Measurements from ENCODE around the gene RET.
A peak's percentile ranks its signal among the peaks of the same experiment; 100 is the strongest.
"Not testable (repeated sequence)": the region's sequence is repeated elsewhere in the genome, so short reads cannot be mapped to it uniquely, and the experiment has no call there.

RET gene

DNA sequence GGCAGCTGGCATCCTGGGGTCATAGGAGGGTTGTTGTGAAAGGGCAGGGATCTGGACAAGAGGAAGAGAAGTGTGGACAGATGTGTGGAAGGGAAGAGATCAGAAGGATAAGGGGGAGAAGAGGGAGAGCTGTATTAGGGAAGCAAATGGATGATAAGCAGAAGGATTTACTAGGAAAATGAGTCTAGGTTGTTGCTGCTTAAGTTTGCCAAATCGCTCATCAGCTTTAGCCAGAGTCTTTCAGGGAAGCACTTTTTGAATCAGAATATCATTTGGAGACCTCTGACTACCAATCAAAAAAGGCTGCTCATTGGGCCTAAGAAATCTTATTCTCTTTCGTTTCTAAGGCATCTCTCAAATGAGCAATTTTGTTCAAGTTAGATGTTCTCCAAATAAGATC is 58.8 kb downstream of the RET start:
- no peak for DNase-seq (ENCODE audit: low read depth)

DNA sequence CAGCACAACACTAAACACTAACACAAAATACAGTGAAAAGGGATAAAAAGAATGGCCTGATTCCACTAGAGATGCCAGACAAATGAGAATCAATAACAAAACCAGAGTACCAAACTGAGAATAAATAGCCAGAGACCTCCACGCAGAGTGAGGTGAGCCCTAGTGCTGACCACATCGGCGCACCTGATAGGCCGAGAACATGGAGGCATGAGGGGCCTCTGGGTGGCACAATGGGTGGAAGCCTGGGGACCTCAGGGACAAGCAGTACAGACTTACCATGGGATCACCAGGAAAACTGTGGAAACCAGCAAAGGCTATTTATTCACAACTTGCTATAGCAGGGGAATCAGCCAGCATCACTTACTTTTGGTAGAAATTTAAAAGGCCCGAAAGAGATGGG is 59.6 kb downstream of the RET start:
- no peak for DNase-seq (ENCODE audit: low read depth)

DNA sequence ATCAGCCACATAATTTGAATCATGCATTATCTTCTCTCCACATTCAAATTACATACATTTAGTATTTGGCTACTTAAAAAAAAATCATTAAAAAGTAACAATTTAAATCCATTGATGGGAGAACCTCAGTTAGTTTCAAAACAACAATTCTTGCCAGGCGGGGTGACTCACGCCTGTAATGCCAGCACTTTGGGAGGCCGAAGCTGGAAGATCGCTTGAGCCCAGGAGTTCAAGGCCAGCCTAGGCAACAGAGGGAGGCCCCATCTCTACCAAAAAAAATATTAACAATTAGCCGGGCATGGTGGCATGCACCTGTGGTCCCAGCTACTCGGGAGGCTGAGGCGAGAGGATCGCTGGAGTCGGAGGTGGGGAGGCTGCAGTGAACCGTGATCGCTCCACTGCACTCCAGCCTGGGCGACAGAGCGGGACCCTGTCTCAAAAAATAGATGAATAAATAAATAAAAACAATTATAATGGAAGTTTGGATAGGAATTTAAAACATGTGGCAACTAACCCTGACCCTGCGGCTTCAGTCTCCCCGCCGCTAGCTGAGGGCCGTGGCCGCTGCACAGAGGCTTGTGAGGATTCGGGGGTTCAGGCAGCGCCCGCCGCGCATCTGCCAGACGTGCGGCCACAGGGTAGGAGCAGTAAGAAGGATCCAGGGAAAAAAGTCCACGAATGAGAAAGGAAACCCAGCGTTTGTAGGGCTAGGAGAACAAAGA is 60.3 kb downstream of the RET start:
- no peak for DNase-seq (ENCODE audit: low read depth)

DNA sequence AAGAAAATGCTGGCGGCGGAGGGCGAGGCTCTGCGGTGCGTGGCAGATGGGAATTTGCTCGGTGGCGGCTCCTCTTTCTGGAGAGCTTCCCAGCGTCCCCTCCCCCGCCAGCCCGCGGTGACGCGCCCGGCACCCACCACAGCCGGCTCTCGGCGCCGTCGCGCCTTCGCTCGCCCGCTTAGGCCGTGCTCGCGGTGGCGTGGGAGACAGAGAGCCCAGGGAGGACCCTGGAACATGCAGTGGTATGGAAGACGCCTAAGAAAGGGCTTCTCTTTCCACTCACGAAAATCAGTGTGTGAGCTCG is 60.8 kb downstream of the RET start:
- DNase-seq (ENCODE audit: low read depth): no peak

DNA sequence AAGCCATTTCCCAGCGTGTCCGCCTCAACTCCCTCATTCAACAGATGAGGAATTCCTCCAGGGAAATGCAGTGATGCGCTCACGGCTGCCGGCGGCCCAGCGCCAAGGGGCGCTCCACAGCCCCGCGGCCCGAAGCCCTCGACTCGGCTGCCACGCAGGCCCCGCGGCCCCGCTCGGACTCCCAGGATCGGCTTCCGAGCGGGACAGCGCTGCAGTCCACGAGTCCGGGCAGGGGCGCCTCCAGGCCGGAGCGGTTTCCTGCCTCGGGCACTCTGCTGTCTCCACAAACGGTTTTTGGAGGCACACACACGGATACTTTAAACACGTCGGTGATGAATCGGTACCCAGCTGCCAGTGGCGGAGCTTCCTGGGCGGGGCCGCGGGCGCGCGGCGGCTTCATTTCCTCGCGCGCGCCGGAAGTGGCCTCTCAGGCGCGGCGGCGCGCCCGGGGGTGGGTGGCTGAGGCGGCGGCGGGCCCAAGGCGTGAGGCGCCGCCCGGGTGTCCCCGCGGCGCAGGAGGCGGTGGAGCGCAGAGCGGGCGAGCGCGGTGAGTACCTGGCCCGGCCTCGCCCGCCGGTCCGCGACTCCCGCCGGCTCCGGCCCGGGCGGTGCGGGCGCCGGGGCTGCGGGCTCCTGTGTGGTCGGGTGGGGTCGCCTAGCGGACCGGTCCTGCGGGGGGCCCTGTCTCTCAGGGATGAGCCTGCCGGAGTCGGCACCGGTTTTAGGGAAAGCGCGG is 61.3 kb downstream of the RET start, which contains the start of gene CSGALNACT2:
Gene CSGALNACT2 (plus strand): TSS at position 425 of the 736 bp plus-strand sequence. CDS start 16,705 bp downstream, outside the sequence.
- DNase-seq (ENCODE audit: low read depth): peak; percentile 78

DNA sequence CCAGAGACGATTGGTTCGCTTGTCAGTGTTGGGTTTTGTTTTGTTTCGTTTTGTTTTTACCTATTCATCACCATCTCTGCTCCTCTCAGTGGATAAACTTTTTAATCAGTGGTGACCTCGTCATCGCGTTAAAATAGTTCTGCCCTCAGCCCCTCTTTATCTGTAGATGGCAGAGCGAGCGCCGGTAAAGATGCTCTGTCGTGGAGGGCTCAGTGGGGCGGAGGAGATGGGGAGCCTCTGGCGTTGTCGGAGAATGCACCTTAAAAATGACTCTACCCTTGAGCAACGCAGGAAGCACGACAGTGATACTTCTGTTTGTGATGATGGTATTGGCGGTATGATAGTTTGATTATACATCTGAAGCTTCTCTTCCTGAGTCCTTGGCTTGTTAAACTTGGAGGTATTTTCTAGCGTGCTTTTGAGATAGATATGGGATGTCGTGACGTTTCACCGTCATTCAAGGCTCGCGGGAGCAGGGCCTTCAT is 61.9 kb downstream of the RET start:
- peak; percentile 43 for DNase-seq (ENCODE audit: low read depth)

DNA sequence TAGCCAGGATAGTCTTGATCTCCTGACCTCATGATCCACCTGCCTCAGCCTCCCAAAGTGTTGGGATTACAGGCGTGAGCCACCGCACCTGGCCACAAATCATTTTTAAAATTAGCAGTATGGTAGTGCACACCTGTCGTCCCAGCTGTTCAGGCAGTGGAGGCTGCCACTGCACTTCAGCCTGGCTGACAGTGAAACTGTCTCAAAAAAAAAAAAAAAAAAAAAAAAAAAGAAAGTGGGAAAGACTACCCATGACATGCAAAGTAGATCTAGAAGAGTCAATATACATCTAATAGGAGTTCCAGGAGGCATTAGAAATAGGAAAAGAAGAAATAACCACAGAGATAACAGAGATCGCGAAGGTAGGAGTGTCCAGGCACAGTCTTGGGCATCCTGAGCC is 64.6 kb downstream of the RET start:
- DNase-seq (ENCODE audit: low read depth): no peak

DNA sequence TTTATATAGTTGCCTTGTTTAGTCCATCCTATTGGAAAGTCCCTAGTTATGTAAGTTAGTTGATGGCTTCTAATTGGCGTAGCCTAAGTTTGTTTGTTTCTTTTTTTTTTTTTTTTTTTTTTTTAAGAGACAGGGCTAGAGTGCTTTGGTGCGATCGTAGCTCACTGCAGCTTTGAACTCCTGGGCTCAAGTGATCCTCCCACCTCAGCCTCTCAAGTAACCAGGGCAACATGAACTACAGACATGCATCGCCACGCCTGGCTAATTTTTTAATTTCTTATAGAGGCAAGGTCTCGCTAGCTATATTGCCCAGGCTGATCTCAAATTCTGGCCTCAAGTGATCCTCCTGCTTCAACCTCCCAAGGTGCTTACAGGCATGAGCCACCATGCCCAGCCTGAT is 68.4 kb downstream of the RET start:
- no peak for DNase-seq (ENCODE audit: low read depth)

DNA sequence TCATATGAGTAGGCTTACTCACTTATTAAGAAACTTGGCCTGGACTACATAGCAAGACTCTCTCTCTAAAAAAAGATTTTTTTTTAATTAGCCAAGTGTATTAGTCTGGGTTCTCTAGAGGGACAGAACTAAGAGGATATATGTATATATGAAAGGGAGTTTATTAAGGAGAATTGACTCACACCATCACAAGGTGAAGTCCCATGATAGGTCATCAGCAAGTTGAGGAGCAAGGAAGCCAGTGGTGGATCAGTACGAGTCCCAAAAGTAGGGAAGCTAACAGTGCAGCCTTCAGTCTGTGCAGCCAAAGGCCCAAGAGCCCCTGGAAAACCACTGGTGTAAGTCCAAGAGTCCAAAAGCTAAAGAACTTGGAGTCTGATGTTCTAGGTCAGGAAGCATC is 69.1 kb downstream of the RET start:
- DNase-seq (ENCODE audit: low read depth): not testable (repeated sequence)

DNA sequence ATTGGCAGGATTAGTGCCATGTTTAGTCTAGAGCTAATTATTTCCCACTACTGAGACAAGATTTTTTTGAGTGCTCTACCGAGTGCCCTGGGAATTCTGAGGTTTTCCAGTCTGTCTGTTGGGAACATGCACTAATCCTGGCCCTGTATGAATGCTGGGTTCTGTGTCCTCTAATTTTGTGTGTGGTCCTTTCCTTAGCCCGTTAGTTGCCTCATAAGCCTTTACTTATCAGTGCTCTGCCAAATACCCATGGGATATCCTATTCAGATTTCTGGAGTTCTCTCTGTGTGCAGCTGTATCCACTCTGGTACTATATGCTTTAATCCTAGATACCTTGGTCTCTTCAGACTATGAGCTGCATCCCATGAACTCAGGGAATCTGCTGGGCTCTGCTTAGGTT is 74.5 kb downstream of the RET start:
- no peak for DNase-seq (ENCODE audit: low read depth)

DNA sequence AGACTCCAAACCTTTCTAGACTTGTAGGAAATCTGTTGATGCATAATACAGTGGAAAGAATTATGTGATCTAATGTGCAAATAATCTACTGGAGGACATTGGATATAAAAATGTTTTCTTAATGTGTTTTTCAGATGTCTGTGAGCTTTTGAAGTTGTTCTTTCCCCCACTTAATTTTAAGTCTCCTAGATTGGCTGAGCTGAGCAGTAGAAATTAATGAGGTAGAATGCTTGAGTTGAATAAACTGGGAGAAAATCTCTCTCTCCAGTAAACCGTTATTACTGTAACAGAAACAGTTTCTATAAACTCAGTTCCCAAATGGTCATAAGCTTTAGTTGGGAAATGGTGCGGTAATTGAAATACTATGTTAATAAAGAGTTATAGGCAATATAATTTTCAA is 77.0 kb downstream of the RET start:
- DNase-seq (ENCODE audit: low read depth): no peak

DNA sequence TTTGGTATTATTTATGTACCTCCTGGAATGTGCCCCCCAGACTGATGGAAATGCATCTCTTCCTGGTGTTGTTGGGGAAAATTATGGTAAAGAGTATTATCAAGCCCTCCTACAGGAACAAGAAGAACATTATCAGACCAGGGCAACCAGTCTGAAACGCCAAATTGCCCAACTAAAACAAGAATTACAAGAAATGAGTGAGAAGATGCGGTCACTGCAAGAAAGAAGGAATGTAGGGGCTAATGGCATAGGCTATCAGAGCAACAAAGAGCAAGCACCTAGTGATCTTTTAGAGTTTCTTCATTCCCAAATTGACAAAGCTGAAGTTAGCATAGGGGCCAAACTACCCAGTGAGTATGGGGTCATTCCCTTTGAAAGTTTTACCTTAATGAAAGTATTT is 78.4 kb downstream of the RET start:
- no peak for DNase-seq (ENCODE audit: low read depth)

DNA sequence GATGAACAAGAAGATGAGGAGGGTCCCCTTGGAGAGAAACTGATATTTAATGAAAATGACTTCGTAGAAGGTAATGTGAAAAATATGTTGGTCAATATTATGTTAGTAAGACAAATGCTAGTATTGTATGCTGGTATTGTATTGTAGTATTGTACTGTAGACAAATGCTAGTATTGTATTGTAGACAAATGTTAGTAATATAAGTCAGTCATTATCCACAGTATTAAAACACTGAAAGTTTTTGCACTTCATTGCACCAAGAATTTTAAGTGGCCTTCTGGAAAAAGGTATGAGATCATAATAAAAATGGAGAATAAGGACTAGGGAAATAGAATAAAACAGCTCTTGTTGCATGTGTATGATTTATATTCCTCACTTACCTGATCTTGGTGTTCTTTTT is 78.9 kb downstream of the RET start:
- DNase-seq (ENCODE audit: low read depth): no peak

DNA sequence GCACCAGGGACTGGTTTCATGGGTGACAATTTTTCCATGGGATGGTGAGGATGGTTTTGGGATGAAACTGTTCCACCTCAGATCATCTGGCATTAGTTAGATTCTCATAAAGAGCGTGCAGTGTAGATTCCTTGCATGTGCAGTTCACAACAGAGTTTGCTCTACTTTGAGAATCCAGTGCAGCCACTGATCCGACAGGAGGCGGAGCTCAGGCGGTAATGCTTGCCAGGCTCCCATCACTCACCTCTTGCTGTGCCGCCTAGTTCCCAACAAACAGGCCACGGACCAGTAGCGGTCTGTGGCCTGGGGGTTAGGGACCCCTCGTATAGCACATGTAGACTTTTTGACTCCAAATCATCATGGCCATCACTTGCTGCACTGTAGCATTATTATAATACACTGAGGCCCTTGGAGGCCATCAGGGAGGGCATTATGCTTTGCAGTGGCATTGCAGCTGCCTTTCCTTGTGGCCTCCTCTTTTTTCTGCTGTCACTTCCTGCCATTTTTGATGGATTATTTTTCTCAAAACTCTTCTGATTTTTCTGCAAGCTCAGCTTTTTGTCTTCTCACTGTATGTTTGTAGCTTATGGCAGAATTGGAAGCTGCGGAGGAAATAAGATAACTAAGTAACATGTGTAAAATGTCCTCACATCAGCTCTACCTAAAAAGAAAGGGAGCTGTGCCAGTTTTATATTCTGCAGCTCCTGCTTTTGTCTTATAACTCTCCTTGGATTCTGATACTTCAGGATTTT is 79.9 kb downstream of the RET start:
- no peak for DNase-seq (ENCODE audit: low read depth)

DNA sequence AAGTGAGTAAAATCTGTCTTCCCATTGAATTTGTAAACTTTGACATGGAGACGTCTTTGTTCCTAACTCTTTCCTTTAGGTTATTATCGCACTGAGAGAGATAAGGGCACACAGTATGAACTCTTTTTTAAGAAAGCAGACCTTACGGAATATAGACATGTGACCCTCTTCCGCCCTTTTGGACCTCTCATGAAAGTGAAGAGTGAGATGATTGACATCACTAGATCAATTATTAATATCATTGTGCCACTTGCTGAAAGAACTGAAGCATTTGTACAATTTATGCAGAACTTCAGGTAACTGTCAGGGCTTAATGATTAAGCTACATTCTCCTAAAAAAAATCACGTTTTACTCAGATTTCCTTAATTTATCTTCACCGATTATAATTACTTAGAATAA is 81.8 kb downstream of the RET start:
- no peak for DNase-seq (ENCODE audit: low read depth)

DNA sequence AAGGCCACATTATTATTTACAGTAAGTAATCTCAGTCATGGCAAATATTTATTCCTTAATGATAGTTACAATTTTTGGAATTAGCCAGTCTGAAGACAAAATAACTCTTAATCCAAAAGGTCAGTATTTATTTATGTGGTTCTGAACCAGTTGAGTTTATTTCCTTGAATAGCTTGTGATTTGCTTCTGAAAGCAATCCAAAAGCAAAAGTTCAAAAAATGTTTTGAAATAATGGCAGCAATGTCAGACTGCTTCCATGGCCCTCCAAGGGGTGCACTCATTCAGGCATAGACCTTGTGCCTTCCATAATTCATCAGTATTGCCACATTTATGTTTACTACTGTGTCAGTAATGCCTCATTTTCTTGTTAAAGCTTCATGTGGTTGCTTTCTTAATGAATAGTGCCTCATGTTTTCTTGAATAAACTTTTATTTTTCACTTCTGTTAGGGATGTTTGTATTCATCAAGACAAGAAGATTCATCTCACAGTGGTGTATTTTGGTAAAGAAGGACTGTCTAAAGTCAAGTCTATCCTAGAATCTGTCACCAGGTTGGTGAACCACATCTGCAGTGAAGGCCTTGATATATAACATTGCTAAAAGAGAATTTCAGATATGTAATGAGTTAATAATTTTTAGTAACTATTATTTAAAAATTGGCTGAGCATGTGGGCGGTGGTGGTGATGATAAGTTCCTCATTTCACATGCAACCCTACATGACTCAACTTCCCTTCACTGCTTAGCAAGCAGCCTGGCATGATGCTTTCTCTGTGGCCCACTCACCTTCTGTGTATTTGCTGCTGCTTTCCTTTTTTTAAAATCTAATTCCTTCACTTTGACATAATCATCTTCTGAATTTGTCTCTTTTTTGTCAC is 83.4 kb downstream of the RET start:
- no peak for DNase-seq (ENCODE audit: low read depth)

DNA sequence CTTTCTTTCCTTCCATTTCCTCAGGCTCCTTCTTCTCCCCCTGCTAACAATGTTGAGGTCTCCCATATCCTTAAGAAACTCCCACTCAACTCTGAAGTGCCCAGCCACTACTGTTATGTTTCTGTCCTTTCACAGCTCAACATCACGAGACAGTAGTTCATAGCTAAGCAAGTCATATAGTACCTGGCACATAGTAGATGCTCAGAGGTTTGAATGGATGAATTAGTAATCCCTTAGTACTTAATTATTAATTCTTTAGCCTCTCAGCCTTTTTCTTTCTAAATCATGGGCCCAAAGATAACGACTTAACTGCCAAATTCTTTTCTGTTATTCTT is 84.0 kb downstream of the RET start:
- DNase-seq (ENCODE audit: low read depth): no peak

DNA sequence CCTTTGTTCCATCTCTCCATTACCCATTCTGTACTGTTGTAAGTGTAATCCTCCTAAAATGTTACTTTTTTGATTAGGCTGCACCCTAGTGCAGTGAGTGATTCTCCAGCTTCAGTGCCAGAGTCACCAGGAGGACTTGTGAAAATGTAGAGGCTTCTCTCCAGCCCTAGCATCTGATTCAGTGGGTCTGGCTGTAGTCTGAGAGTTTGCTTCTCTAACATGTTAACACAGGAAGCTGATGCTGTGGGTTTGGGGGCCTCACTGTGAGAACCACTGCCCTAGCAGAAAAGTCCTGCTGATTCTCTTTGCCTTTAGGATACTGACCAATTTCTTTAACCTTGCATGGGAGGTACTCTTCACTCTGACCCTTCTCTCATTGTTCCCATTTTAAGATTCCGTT is 85.7 kb downstream of the RET start:
- DNase-seq (ENCODE audit: low read depth): no peak

DNA sequence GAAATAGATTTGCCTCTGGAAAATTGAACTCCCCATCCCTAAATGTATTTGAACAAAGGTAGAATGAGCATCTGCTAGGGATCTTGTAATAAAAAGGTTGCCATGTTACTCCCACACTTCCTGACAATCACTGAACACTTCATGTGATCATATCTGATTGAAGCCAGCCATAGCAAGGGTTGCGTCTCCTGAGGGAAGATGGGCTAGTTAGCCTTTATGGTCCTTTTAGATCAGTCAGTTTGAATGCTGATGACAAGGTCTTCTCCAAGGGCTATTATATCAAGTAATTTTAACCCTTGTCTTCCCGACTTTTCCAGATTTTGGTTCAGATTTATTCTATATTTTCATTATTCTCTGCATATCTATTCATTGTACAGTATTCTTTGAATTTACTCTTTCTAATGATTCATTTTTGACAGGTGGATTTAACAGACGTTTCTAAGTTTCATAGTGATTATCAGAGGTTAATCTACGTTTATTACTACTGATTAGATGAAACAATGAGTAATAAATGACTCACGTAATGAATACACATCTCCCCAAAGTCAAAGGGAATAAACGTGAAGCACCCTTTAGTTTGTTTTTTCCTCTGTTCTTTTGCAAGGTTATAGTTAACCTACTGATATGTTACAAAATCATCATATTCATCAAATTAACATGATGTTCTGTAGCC is 89.5 kb downstream of the RET start:
- no peak for DNase-seq (ENCODE audit: low read depth)

DNA sequence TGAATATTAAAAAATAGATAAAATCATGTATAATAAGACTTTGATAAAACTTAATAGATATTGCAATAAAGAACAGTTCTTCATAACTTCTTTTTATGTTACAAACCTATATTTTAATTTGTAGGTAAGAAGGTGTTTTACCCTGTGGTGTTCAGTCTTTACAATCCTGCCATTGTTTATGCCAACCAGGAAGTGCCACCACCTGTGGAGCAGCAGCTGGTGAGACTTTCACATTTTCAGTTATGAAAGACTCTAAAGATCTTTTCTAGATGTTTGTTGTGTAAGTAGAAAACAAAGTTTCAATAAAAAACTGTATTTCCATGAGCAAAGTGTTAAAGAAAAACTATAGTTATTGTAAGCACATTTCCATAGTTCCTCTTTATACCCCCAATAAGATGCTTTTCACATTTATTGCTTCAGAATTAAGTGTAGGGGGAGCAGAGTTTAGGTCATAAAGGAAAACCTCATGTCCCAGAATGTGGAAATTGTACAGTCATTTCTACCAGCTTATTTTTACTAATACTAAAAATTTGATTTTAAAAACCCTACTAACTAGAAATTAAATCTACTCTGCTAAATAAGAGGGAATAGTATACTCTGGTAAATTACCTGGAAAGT is 90.1 kb downstream of the RET start:
- DNase-seq (ENCODE audit: low read depth): no peak

DNA sequence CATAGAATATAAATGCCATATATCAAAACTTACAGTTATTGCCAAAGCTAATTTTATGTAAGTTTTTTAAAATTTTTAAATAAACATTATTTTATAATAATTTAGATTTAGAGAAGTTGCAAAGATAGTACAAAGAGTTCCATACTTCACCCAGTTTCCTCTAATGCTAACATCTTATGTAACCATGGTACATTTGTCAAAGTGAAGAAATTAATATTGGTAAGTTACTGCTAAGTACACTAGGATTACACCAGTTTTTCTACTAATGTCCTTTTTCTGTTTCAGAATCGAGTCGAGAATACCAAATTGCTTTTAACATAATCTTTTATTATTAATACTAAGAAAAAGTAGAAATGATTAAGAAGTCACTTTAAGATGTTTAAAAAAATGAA is 90.6 kb downstream of the RET start:
- no peak for DNase-seq (ENCODE audit: low read depth)
